Measurements from ENCODE around the gene GPATCH4.

The GPATCH4 gene

GRCh38 chr1:156574039-156574633, 27.1 kb downstream of the GPATCH4 start:
- no peak overlapping the region for H3K18ac ChIP-seq (ENCODE audit: low read length)
- no peaks in the 10 kb centered on the region for H3K27me3 ChIP-seq (ENCODE audit: insufficient read depth, low read length)
- H3K79me2 ChIP-seq (ENCODE audit: control insufficient read depth, insufficient read depth, low read length, poor library complexity), result peaks cover 5% of the 10 kb centered on the region
- DNase-seq, result no peak
- H3K9ac ChIP-seq (ENCODE audit: low read length), result no peak overlapping the region
- H3K4me1 ChIP-seq (ENCODE audit: control insufficient read depth in 1 of 2, insufficient read depth in 2 of 2, low read length in 2 of 2), result peaks cover 0 to 3% of the 10 kb centered on the region in 2 experiments
- no peak overlapping the region for H2BK12ac ChIP-seq (ENCODE audit: low read length)
- H3K14ac ChIP-seq (ENCODE audit: low read length), result no peak overlapping the region
- no peak overlapping the region for H3K4me3 ChIP-seq (ENCODE audit: low read depth, low read length)
- WGBS (ENCODE audit: extremely low coverage, insufficient coverage, insufficient read length), result no CpG with 5 or more reads among the region's 2 CpGs
- H3K23ac ChIP-seq (ENCODE audit: low read length), result no peak overlapping the region
- H3K36me3 ChIP-seq (ENCODE audit: control insufficient read depth in 1 of 2, insufficient read depth in 2 of 2, low read length in 2 of 2), result peaks cover 2% of the 10 kb centered on the region in 2 experiments
- no peak overlapping the region for H4K8ac ChIP-seq (ENCODE audit: low read depth, low read length)
- no peak overlapping the region for H2AK5ac ChIP-seq (ENCODE audit: low read length)
- H2BK5ac ChIP-seq (ENCODE audit: low read depth, low read length, poor library complexity), result no peak overlapping the region
- H4K12ac ChIP-seq (ENCODE audit: low read depth, low read length), result no peak overlapping the region
- no peak overlapping the region for H3K27ac ChIP-seq (ENCODE audit: low read depth, low read length)
- H3K9me3 ChIP-seq (ENCODE audit: insufficient read depth, low read depth, low read length), result no peaks in the 10 kb centered on the region
- peaks cover 2% of the 10 kb centered on the region for H3K79me1 ChIP-seq (ENCODE audit: low read length)
- H3K4me2 ChIP-seq (ENCODE audit: low read length), result no peak overlapping the region
- no peak overlapping the region for H3K4ac ChIP-seq (ENCODE audit: low read depth, low read length)
- no peak overlapping the region for H2AFZ ChIP-seq (ENCODE audit: insufficient read depth, low read length, poor library complexity)
- H2BK120ac ChIP-seq (ENCODE audit: insufficient read depth, low read length, poor library complexity), result no peak overlapping the region
- H4K91ac ChIP-seq (ENCODE audit: low read depth, low read length), result no peak overlapping the region

GRCh38 chr1:156572663-156573018, 28.6 kb downstream of the GPATCH4 start:
- H2AK5ac ChIP-seq (ENCODE audit: low read length), result no peak overlapping the region
- no peak overlapping the region for H3K23ac ChIP-seq (ENCODE audit: low read length)
- H3K4me3 ChIP-seq (ENCODE audit: low read depth, low read length), result no peak overlapping the region
- no CpG with 5 or more reads among the region's 10 CpGs for WGBS (ENCODE audit: extremely low coverage, insufficient coverage, insufficient read length)
- no peak for DNase-seq
- H2BK120ac ChIP-seq (ENCODE audit: insufficient read depth, low read length, poor library complexity), result no peak overlapping the region
- H3K79me2 ChIP-seq (ENCODE audit: control insufficient read depth, insufficient read depth, low read length, poor library complexity), result peaks cover 5% of the 10 kb centered on the region
- H2AFZ ChIP-seq (ENCODE audit: insufficient read depth, low read length, poor library complexity), result peak overlapping the region; percentile 6
- H3K9ac ChIP-seq (ENCODE audit: low read length), result no peak overlapping the region
- H3K4me2 ChIP-seq (ENCODE audit: low read length), result peak overlapping the region; percentile 74
- peaks cover 2% of the 10 kb centered on the region for H3K79me1 ChIP-seq (ENCODE audit: low read length)
- H2BK12ac ChIP-seq (ENCODE audit: low read length), result no peak overlapping the region
- H3K4ac ChIP-seq (ENCODE audit: low read depth, low read length), result no peak overlapping the region
- H4K8ac ChIP-seq (ENCODE audit: low read depth, low read length), result no peak overlapping the region
- H3K36me3 ChIP-seq (ENCODE audit: control insufficient read depth in 1 of 2, insufficient read depth in 2 of 2, low read length in 2 of 2), result peaks cover 2 to 7% of the 10 kb centered on the region in 2 experiments
- peaks cover 0 to 3% of the 10 kb centered on the region in 2 experiments for H3K4me1 ChIP-seq (ENCODE audit: control insufficient read depth in 1 of 2, insufficient read depth in 2 of 2, low read length in 2 of 2)
- H2BK5ac ChIP-seq (ENCODE audit: low read depth, low read length, poor library complexity), result no peak overlapping the region
- no peaks in the 10 kb centered on the region for H3K9me3 ChIP-seq (ENCODE audit: insufficient read depth, low read depth, low read length)
- H3K14ac ChIP-seq (ENCODE audit: low read length), result no peak overlapping the region
- no peak overlapping the region for H3K18ac ChIP-seq (ENCODE audit: low read length)
- no peak overlapping the region for H4K91ac ChIP-seq (ENCODE audit: low read depth, low read length)
- no peak overlapping the region for H3K27ac ChIP-seq (ENCODE audit: low read depth, low read length)
- no peaks in the 10 kb centered on the region for H3K27me3 ChIP-seq (ENCODE audit: insufficient read depth, low read length)
- no peak overlapping the region for H4K12ac ChIP-seq (ENCODE audit: low read depth, low read length)

GRCh38 chr1:156571919-156572662, 29.2 kb downstream of the GPATCH4 start, which contains the start of gene IQGAP3:
TSS of gene IQGAP3 (minus strand) at chr1:156572565. CDS start at chr1:156572529, 36 bp downstream.
- Histone ChIP-seq H3K79me1 (ENCODE audit: low read length) (peaks cover 2% of the 10 kb centered on the region), H3K4me2 (ENCODE audit: low read length) (peak within 1 kb of the TSS; percentile 74), H2AK5ac (ENCODE audit: low read length) (no peak within 1 kb of the TSS), H2BK5ac (ENCODE audit: low read depth, low read length, poor library complexity) (no peak within 1 kb of the TSS), H3K4me3 (ENCODE audit: low read depth, low read length) (peak within 1 kb of the TSS; percentile 89), H2BK120ac (ENCODE audit: insufficient read depth, low read length, poor library complexity) (no peak within 1 kb of the TSS), H3K4me1 (ENCODE audit: control insufficient read depth in 1 of 2, insufficient read depth in 2 of 2, low read length in 2 of 2) (peaks cover 0 to 3% of the 10 kb centered on the region in 2 experiments), H3K27ac (ENCODE audit: low read depth, low read length) (no peak within 1 kb of the TSS), H4K91ac (ENCODE audit: low read depth, low read length) (peak within 1 kb of the TSS; percentile 33), H3K9ac (ENCODE audit: low read length) (peak within 1 kb of the TSS; percentile 78), H3K14ac (ENCODE audit: low read length) (peak within 1 kb of the TSS; percentile 19), H3K27me3 (ENCODE audit: insufficient read depth, low read length) (no peaks in the 10 kb centered on the region), H2BK12ac (ENCODE audit: low read length) (no peak within 1 kb of the TSS), H3K79me2 (ENCODE audit: control insufficient read depth, insufficient read depth, low read length, poor library complexity) (peaks cover 5% of the 10 kb centered on the region), H4K8ac (ENCODE audit: low read depth, low read length) (peak within 1 kb of the TSS; percentile 7), H3K9me3 (ENCODE audit: insufficient read depth, low read depth, low read length) (no peaks in the 10 kb centered on the region), H3K4ac (ENCODE audit: low read depth, low read length) (no peak within 1 kb of the TSS), H2AFZ (ENCODE audit: insufficient read depth, low read length, poor library complexity) (peak within 1 kb of the TSS; percentile 24), H3K23ac (ENCODE audit: low read length) (no peak within 1 kb of the TSS), H4K12ac (ENCODE audit: low read depth, low read length) (no peak within 1 kb of the TSS), H3K36me3 (ENCODE audit: control insufficient read depth in 1 of 2, insufficient read depth in 2 of 2, low read length in 2 of 2) (peaks cover 2 to 7% of the 10 kb centered on the region in 2 experiments), H3K18ac (ENCODE audit: low read length) (peak within 1 kb of the TSS; percentile 19)
- peak; percentile 91 to 94 for DNase-seq
- WGBS (ENCODE audit: extremely low coverage, insufficient coverage, insufficient read length), result no CpG with 5 or more reads among the region's 38 CpGs

GRCh38 chr1:156571261-156571852, 29.9 kb downstream of the GPATCH4 start:
- H3K27ac ChIP-seq (ENCODE audit: low read depth, low read length), result no peak overlapping the region
- peak overlapping the region; percentile 74 for H3K4me2 ChIP-seq (ENCODE audit: low read length)
- no peak overlapping the region for H3K18ac ChIP-seq (ENCODE audit: low read length)
- H3K14ac ChIP-seq (ENCODE audit: low read length), result no peak overlapping the region
- H2BK120ac ChIP-seq (ENCODE audit: insufficient read depth, low read length, poor library complexity), result no peak overlapping the region
- H3K27me3 ChIP-seq (ENCODE audit: insufficient read depth, low read length), result no peaks in the 10 kb centered on the region
- H3K23ac ChIP-seq (ENCODE audit: low read length), result no peak overlapping the region
- no CpG with 5 or more reads among the region's 4 CpGs for WGBS (ENCODE audit: extremely low coverage, insufficient coverage, insufficient read length)
- H3K79me1 ChIP-seq (ENCODE audit: low read length), result peaks cover 2% of the 10 kb centered on the region
- H2BK5ac ChIP-seq (ENCODE audit: low read depth, low read length, poor library complexity), result no peak overlapping the region
- H4K91ac ChIP-seq (ENCODE audit: low read depth, low read length), result no peak overlapping the region
- H3K9ac ChIP-seq (ENCODE audit: low read length), result no peak overlapping the region
- H3K4ac ChIP-seq (ENCODE audit: low read depth, low read length), result no peak overlapping the region
- peaks cover 2% of the 10 kb centered on the region for H3K9me3 ChIP-seq (ENCODE audit: insufficient read depth, low read depth, low read length)
- peak in 1 of 2 donors; percentile 27 for DNase-seq
- H2AK5ac ChIP-seq (ENCODE audit: low read length), result no peak overlapping the region
- H3K36me3 ChIP-seq (ENCODE audit: control insufficient read depth in 1 of 2, insufficient read depth in 2 of 2, low read length in 2 of 2), result peaks cover 4 to 7% of the 10 kb centered on the region in 2 experiments
- peaks cover 5% of the 10 kb centered on the region for H3K79me2 ChIP-seq (ENCODE audit: control insufficient read depth, insufficient read depth, low read length, poor library complexity)
- peaks cover 0 to 3% of the 10 kb centered on the region in 2 experiments for H3K4me1 ChIP-seq (ENCODE audit: control insufficient read depth in 1 of 2, insufficient read depth in 2 of 2, low read length in 2 of 2)
- H3K4me3 ChIP-seq (ENCODE audit: low read depth, low read length), result peak overlapping the region; percentile 89
- H4K12ac ChIP-seq (ENCODE audit: low read depth, low read length), result no peak overlapping the region
- peak overlapping the region; percentile 23 for H2AFZ ChIP-seq (ENCODE audit: insufficient read depth, low read length, poor library complexity)
- no peak overlapping the region for H4K8ac ChIP-seq (ENCODE audit: low read depth, low read length)
- no peak overlapping the region for H2BK12ac ChIP-seq (ENCODE audit: low read length)
